HG02571 (cell line): ENCODE results near the gene PLA2G6.
"Not testable (repeated sequence)": the region's sequence is repeated elsewhere in the genome, so short reads cannot be mapped to it uniquely, and the experiment has no call there.

Source experiments
- ATAC-seq: cut with Tn5 transposase; IDR thresholded peaks from one replicate; pipeline ENCODE4 v1.9.1; 2021; ENCODE audit warnings: mild to moderate bottlenecking, moderate library complexity; ENCODE audit not compliant: unreplicated experiment

Gene PLA2G6

DNA sequence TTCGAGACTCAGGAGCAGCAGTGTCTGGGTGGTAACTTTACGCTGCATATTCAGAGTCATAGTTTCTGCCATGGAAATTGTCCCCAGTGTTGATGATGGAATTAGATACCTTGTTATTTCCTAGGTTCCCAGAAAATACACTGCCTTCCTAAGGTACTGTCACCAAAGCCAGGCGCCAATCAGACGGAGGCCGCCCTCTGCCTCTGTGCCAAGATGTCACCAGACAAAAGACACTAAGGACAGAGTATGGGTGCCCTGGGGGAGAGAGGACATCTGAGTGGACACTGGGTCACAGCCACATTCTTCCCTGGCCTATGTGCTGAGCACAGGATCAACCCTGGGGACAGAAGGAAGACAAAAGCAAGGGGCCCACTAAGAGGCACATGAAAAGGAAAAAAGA is 11.2 kb downstream of the PLA2G6 start:
- no peak for ATAC-seq

DNA sequence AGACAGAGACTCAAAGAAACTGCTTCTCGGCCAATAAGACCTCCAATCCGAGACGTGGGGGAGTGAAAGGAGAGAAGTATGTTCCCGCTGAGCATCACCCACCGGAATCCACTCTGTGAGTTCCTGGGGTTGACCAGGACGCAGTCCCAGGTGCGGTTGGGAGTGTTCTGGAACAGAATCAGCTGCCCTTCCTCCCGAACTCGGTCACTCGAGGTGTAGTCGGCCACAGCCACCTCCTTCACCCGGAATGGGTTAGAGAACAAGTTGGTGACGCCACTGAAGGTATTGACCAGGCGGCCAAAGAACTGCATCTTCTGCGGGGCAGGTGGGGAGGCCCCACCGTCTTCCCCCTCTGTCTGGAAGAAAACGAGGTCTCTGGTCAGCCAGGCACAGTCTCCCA is 12.5 kb downstream of the PLA2G6 start:
- ATAC-seq = no peak

GRCh38 chr22:38167988-38168407 is 13.6 kb downstream of the PLA2G6 start:
- no peak for ATAC-seq

DNA sequence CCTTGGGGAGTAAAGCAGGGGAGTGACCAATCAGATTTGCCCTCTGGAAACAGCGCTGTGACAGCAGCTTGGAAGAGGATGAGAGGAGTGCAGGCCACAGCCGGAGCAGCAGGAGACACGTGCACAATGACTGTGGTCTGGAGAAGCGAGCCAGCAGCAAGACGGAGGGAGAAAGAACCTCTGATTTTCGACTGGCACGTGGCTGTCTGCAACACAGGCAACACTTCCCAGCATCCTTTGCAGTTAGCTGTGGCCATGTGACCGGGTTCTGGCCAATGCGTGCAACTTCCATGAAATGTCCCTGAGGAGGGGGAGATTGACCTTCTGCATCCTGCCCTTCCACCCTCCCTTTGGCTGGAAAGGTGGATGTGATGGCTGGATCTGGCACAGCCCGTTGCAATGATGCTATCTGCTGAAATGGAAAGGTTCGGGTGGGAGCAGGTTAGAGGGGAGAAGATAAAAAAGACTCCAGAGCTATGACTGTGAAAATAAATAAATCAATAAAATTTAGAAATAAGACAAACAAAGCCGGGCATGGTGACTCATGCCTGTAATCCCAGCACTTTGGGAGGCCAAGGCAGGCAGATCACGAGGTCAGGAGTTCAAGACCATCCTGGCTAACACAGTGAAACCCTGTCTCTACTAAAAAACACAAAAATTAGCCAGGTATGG is 15.6 kb downstream of the PLA2G6 start:
- no peak for ATAC-seq

- ATAC-seq = no peak
Measured at GRCh38 chr22:38164551-38164918, 17.1 kb downstream of the PLA2G6 start.

- no peak for ATAC-seq
Measured at GRCh38 chr22:38163844-38164550, 17.6 kb downstream of the PLA2G6 start.

DNA sequence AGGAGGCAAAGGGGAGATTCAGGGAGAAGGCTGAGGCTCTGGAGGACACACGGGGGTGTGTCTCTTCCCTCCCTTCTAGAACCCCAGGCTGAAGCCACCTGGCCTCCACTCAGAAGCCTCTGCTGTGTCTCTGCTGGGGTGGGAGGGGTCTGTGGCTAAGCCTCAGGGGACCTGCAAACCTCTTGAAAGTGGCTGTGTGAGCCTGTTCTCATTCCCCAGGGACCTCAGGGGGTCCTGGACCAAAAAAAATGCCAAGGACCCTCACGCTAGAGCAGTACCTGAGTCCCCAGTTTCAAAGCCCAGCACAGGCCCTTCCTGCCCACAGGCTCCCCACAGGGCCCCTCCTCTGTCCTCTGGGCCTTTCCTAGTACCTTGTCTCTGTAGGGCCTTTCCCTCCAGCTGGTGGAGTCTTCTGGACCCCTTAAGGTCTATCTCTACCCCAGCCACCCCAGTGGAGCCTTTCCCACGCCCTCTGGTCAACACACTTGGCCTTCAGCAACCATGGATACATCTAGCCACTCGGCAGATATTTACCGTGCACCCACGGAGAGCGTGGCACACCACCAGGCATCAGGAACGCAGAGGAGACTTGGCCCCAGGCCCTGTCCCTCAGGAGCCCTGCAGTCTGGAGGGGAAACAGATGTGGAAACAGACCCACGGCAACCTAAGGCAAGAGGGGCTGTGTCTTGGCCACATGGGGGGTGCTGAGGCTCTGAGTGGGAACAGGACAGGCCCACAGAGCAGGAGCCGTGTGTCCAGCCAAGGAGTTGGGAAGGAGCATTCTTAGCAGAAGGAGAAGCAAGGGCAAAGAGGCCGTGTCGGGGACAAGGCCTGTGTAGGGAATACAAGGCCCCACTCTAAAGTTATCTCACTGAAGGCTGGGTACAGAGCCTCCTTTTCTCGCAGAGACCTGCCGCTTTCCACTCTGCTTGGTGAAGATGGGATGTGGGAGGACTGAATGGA is 18.5 kb downstream of the PLA2G6 start:
- ATAC-seq = no peak

GRCh38 chr22:38155703-38156102 is 25.9 kb downstream of the PLA2G6 start:
- ATAC-seq = no peak

GRCh38 chr22:38154563-38154915 is 27.1 kb downstream of the PLA2G6 start:
- not testable (repeated sequence) for ATAC-seq

- ATAC-seq = no peak
Measured at GRCh38 chr22:38153821-38154562, 27.6 kb downstream of the PLA2G6 start.

DNA sequence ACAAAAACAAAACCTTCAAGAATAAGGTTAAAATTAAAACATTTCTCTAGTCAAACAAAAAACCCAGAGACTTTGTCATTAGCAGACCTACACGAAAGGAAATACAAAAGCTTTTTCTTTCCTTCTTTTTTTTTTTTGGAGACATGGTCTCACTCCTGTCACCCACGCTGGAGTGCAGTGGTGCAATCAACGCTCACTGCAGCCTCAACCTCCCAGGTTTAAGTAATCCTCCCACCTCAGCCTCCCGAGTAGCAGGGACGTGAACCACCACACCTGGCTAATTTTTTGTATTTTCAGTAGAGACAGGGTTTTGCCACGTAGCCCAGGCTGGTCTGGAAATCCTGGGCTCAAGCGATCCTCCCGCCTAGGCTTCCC is 30.5 kb downstream of the PLA2G6 start:
- no peak for ATAC-seq

- no peak for ATAC-seq
Measured at GRCh38 chr22:38148245-38148644, 33.4 kb downstream of the PLA2G6 start.

- ATAC-seq = not testable (repeated sequence)
Measured at GRCh38 chr22:38146166-38146565, 35.5 kb downstream of the PLA2G6 start.

GRCh38 chr22:38144025-38144405 is 37.6 kb downstream of the PLA2G6 start:
- ATAC-seq = no peak

- no peak for ATAC-seq
Measured at GRCh38 chr22:38142606-38143005, 39.0 kb downstream of the PLA2G6 start.

- no peak for ATAC-seq
Measured at GRCh38 chr22:38141217-38141973, 40.2 kb downstream of the PLA2G6 start.

- no peak for ATAC-seq
Measured at GRCh38 chr22:38139901-38140300, 41.7 kb downstream of the PLA2G6 start.

DNA sequence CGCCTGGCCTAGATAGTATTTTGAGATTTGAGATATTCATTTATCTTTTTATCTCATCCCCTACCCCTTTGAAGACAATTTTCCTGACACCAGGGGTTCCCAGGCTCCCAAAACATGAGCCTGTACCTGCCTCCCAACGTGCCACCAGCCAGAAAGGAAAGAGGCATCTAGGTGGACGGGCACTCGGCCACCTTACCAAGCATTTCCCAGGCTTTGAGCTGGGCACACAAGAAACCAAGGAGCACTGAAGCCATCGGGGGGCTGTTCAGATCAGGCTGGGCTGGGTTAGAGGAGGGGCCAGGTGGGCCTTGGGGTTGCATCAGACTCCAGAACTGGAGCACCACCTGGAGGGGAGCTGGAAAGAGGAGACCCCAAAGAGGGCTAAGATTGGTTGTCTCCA is 42.7 kb downstream of the PLA2G6 start:
- no peak for ATAC-seq

- no peak for ATAC-seq
Measured at GRCh38 chr22:38137876-38138687, 43.5 kb downstream of the PLA2G6 start.
